Lower leg skin (tissue), 3 donors: ENCODE measurements around the gene JAK1.

Experiments used
- CTCF ChIP-seq, 3 donors: fragments of 450-650 bp; IDR thresholded peaks; one replicate each; pipeline ENCODE4 v1.5.1; 2016; ENCODE audit warnings: antibody characterized with exemption in 3 of 3, mild to moderate bottlenecking in 3 of 3, moderate library complexity in 2 of 3
- POLR2A ChIP-seq, 2 donors: fragments of 450-650 bp; IDR thresholded peaks; one replicate each; pipeline ENCODE4 v1.6.1; 2016 to 2017; ENCODE audit warnings: antibody characterized with exemption in 2 of 2, mild to moderate bottlenecking in 1 of 2, moderate library complexity in 1 of 2

- TF ChIP-seq CTCF (IDR thresholded peaks at IDR 0.05): no peak
- no peak for TF ChIP-seq POLR2A (IDR thresholded peaks at IDR 0.05)
Observed at GRCh38 chr1:64828829-64829228, 137.5 kb downstream of the JAK1 start.
